WTC11 (cell line): ENCODE results near the gene GNAI3. TPM values are rescaled to one million over a fixed set of nuclear protein-coding genes. Genes with fewer than 3 reads are reported as not detected.
A peak's percentile ranks its signal among the peaks of the same experiment; 100 is the strongest.

ENCODE experiments used
- ATAC-seq: fragments of 200-7000 bp; cut with Tn5 transposase; 2 replicates; pipeline ENCODE4 v1.10.0; 2021; ENCODE audit warnings: mild to moderate bottlenecking, moderate library complexity
- CTCF ChIA-PET: fragments of 300-600 bp; sonication (Branson Sonifier 250); formaldehyde crosslinking; loops from one replicate; lab custom pipeline; 2021; ENCODE audit warnings: antibody characterized with exemption; lab: Charles Lee
- POLR2A ChIA-PET: fragments of 350-600 bp; sonication (Branson Sonifier 250); formaldehyde crosslinking; loops from one replicate; lab custom pipeline; 2021; ENCODE audit warnings: antibody characterized with exemption; lab: Charles Lee
- DNase-seq: peaks from one replicate; pipeline ENCODE4 v3.0.0; 2021; ENCODE audit warnings: low spot score
- H3K27ac Mint-ChIP-seq: 2 replicates; pipeline ENCODE4 v1.8.0; 2021; ENCODE audit warnings: mixed read lengths
- H3K27me3 Mint-ChIP-seq: 2 replicates; pipeline ENCODE4 v1.8.0; 2021; ENCODE audit warnings: low read depth, mild to moderate bottlenecking, moderate library complexity, mixed read lengths
- H3K36me3 Mint-ChIP-seq: 2 replicates; pipeline ENCODE4 v1.8.0; 2021; ENCODE audit warnings: mixed read lengths
- H3K4me1 Mint-ChIP-seq: 2 replicates; pipeline ENCODE4 v1.8.0; 2022; ENCODE audit warnings: mixed read lengths
- H3K4me3 Mint-ChIP-seq: 2 replicates; pipeline ENCODE4 v1.8.0; 2021; ENCODE audit warnings: mild to moderate bottlenecking, moderate library complexity, mixed read lengths
- H3K9me3 Mint-ChIP-seq: 2 replicates; pipeline ENCODE4 v1.8.0; 2021; ENCODE audit warnings: mixed read lengths
- ESRRA ChIP-seq: sonication (generic); formaldehyde crosslinking; IDR thresholded peaks from 2 replicates; pipeline ENCODE4 v1.8.1; 2022; ENCODE audit warnings: mild to moderate bottlenecking, missing genetic modification reagents, borderline replicate concordance
- ETV6 ChIP-seq: sonication (generic); formaldehyde crosslinking; IDR thresholded peaks from 2 replicates; pipeline ENCODE4 v1.8.1; 2022; ENCODE audit warnings: mild to moderate bottlenecking, missing genetic modification reagents
- FOXJ3 ChIP-seq: sonication (generic); formaldehyde crosslinking; IDR thresholded peaks from 2 replicates; pipeline ENCODE4 v1.9.0; 2021; ENCODE audit warnings: missing genetic modification reagents, mild to moderate bottlenecking, borderline replicate concordance
- GTF2I ChIP-seq: fragments of 250-450 bp; sonication (Bioruptor Pico); conservative IDR thresholded peaks from 2 replicates; pipeline ENCODE4 v1.4.0; 2021; ENCODE audit warnings: mild to moderate bottlenecking
- MYBL2 ChIP-seq: sonication (generic); formaldehyde crosslinking; IDR thresholded peaks from 2 replicates; pipeline ENCODE4 v1.8.1; 2023; ENCODE audit warnings: mild to moderate bottlenecking, moderate library complexity, missing genetic modification reagents
- OVOL2 ChIP-seq: fragments of 250-450 bp; sonication (Bioruptor Pico); IDR thresholded peaks from 2 replicates; pipeline ENCODE4 v1.9.0; 2021; ENCODE audit warnings: mild to moderate bottlenecking, borderline replicate concordance
- SMAD3 ChIP-seq: sonication (generic); formaldehyde crosslinking; IDR thresholded peaks from 2 replicates; pipeline ENCODE4 v1.8.0; 2022; ENCODE audit warnings: missing genetic modification reagents, mild to moderate bottlenecking, borderline replicate concordance
- SMAD4 ChIP-seq: sonication (generic); formaldehyde crosslinking; IDR thresholded peaks from 2 replicates; pipeline ENCODE4 v1.8.0; 2022; ENCODE audit warnings: mild to moderate bottlenecking, missing genetic modification reagents
- ZBTB21 ChIP-seq: sonication (generic); formaldehyde crosslinking; IDR thresholded peaks from 2 replicates; pipeline ENCODE4 v1.8.1; 2023; ENCODE audit warnings: mild to moderate bottlenecking, missing genetic modification reagents, borderline replicate concordance
- total RNA-seq: library from RNA; stranded (reverse); gene quantifications from 3 replicates; pipeline ENCODE4 v1.2.3, GENCODE V29; 2021
- TF ChIP-seq, protein P1 (sequence below): sonication (generic); formaldehyde crosslinking; conservative IDR thresholded peaks from 2 replicates; pipeline ENCODE4 v1.8.1; 2023; ENCODE audit warnings: mild to moderate bottlenecking, low read depth, missing genetic modification reagents, moderate library complexity
- TF ChIP-seq, protein P2 (sequence below): fragments of 250-450 bp; sonication (Bioruptor Pico); IDR thresholded peaks from 2 replicates; pipeline ENCODE4 v1.9.0; 2021; ENCODE audit warnings: mild to moderate bottlenecking
- TF ChIP-seq, protein P3 (sequence below): sonication (generic); formaldehyde crosslinking; IDR thresholded peaks from 2 replicates; pipeline ENCODE4 v1.8.1; 2022; ENCODE audit warnings: missing genetic modification reagents, borderline replicate concordance
- TF ChIP-seq, protein P4 (sequence below): sonication (generic); formaldehyde crosslinking; IDR thresholded peaks from 2 replicates; pipeline ENCODE4 v1.8.0; 2023; ENCODE audit warnings: mild to moderate bottlenecking, missing genetic modification reagents
- TF ChIP-seq, protein P5 (sequence below): fragments of 250-450 bp; sonication (Bioruptor Pico); IDR thresholded peaks from 2 replicates; pipeline ENCODE4 v1.9.0; 2021; ENCODE audit warnings: mild to moderate bottlenecking, borderline replicate concordance

GNAI3 gene
- total RNA-seq, 1 experiment from 2014 or later, result 7.2 TPM

DNA sequence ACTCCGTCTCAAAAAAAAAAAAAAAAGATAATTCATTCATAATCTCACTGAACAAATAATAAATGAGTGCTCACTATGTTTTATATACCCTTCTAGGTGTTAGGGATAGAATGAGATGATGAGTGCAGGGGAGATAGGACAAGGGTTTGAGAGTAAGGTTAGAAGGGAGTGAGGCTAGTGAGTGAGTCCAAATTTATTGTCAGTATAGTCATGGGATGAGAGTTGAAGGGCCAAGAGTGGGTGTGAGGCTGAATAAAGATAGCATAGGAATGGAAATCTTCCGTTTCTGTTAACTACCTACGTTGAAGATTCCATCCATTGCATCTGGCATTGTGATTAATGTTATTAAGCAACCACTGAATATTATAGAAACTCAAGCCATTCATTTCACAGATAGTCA lies 16.8 kb downstream of the GNAI3 start:
- DNase-seq (no peak), ATAC-seq (no peak)
- no peaks in the 10 kb centered on the region for H3K27me3 Mint-ChIP-seq
- H3K36me3 Mint-ChIP-seq, result no peaks in the 10 kb centered on the region
- CTCF ChIA-PET, result interaction anchor here (2.2 kb wide), 1 partner anchor 75 kb away, joined by 13 read pairs; no protein-coding TSS in a partner anchor
- no peak for TF ChIP-seq MYBL2
- no peak for TF ChIP-seq SMAD4 (CRISPR knock-in tag)
- no peak overlapping the region for H3K4me3 Mint-ChIP-seq
- H3K27ac Mint-ChIP-seq, result peak overlapping the region; percentile 32
- H3K9me3 Mint-ChIP-seq, result no peaks in the 10 kb centered on the region
- POLR2A ChIA-PET, result interaction anchor here (0.7 kb wide), 1 partner anchor 153 kb away, joined by 3 read pairs; no protein-coding TSS in a partner anchor
- H3K4me1 Mint-ChIP-seq, result peaks cover 46% of the 10 kb centered on the region

DNA sequence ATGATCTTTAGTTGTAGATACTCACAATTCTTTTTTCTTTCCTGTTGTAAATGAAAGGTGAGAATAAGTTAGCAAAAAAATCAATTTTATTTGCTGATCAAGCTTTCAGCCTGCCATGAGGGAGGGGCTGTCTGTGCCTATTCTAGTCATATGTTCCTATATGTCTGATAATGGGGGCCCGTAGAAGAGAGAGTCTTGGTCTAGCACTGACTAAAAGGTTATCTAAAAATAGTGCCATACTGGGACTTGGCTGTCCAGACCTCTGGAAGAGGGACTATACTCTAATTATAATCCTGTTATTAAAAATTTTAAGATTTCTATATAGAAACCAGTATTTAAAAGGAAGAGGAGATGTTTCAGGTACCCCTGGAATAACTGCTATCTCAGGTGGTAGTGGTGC lies 18.6 kb downstream of the GNAI3 start:
- no peak overlapping the region for H3K4me3 Mint-ChIP-seq
- no peak for DNase-seq
- CTCF ChIA-PET, result interaction anchor here (1.0 kb wide), 1 partner anchor 21 kb away, joined by 3 read pairs; no protein-coding TSS in a partner anchor
- no peak for ATAC-seq
- H3K27ac Mint-ChIP-seq, result no peak overlapping the region
- H3K4me1 Mint-ChIP-seq, result peaks cover 35% of the 10 kb centered on the region
- no peaks in the 10 kb centered on the region for H3K9me3 Mint-ChIP-seq
- TF ChIP-seq GTF2I (no peak), SMAD3 (CRISPR knock-in tag) (no peak), ZBTB21 (CRISPR knock-in tag) (no peak), FOXJ3 (CRISPR knock-in tag) (no peak)
- TF ChIP-seq, all 79 proteins: peak for 0
- H3K27me3 Mint-ChIP-seq, result no peaks in the 10 kb centered on the region
- POLR2A ChIA-PET, result no interaction called here
- H3K36me3 Mint-ChIP-seq, result no peaks in the 10 kb centered on the region

DNA sequence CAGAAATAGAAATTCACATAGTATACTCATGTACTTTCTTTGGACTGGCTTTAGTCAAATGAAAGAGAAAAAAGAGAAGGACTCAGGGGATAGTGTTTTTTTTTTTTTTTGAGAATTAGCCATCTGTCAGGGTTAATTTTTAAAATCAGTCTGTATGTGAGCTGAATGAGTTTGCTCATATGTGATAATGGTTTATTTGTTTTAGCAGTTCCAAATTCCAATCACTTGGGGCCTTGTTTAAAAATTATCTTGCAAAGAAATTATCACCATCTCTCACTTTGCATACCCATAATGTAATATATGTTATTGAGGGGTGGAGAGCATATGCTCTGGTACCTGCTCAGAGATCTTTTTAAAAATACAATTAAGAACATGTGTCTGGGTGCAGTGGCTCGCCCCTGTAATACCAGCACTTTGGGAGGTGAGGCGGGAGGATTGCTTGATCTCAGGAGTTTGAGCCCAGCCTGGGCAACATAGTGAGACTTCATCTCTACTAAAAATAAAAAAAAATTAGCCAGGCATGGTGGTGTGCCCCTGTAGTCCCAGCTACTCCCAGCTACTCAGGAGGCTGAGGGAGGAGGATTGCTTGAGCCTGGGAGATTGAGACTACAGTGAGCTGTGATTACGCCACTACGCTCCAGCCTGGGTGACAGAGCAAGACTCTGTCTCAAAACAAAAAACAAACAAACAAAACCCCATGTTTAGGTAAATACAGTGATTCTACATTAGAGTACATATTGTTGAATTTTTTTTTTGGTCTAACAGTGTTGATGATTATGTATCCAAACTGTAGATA lies 19.7 kb downstream of the GNAI3 start:
- Mint-ChIP-seq H3K27me3 (no peaks in the 10 kb centered on the region), H3K27ac (no peak overlapping the region), H3K4me1 (peaks cover 26% of the 10 kb centered on the region), H3K9me3 (no peaks in the 10 kb centered on the region), H3K36me3 (no peaks in the 10 kb centered on the region), H3K4me3 (no peak overlapping the region)
- DNase-seq (no peak), ATAC-seq (no peak)
- CTCF ChIA-PET, result interaction anchor here (1.0 to 2.2 kb wide), 3 partner anchors 22 to 77 kb away, joined by 3 to 7 read pairs (median 6); no protein-coding TSS in a partner anchor
- POLR2A ChIA-PET, result no interaction called here
- TF ChIP-seq ETV6 (CRISPR knock-in tag) (no peak), OVOL2 (CRISPR knock-in tag) (no peak)
- TF ChIP-seq, protein P1, sequence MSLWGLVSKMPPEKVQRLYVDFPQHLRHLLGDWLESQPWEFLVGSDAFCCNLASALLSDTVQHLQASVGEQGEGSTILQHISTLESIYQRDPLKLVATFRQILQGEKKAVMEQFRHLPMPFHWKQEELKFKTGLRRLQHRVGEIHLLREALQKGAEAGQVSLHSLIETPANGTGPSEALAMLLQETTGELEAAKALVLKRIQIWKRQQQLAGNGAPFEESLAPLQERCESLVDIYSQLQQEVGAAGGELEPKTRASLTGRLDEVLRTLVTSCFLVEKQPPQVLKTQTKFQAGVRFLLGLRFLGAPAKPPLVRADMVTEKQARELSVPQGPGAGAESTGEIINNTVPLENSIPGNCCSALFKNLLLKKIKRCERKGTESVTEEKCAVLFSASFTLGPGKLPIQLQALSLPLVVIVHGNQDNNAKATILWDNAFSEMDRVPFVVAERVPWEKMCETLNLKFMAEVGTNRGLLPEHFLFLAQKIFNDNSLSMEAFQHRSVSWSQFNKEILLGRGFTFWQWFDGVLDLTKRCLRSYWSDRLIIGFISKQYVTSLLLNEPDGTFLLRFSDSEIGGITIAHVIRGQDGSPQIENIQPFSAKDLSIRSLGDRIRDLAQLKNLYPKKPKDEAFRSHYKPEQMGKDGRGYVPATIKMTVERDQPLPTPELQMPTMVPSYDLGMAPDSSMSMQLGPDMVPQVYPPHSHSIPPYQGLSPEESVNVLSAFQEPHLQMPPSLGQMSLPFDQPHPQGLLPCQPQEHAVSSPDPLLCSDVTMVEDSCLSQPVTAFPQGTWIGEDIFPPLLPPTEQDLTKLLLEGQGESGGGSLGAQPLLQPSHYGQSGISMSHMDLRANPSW (CRISPR knock-in tag), result no peak
- TF ChIP-seq, protein P2, sequence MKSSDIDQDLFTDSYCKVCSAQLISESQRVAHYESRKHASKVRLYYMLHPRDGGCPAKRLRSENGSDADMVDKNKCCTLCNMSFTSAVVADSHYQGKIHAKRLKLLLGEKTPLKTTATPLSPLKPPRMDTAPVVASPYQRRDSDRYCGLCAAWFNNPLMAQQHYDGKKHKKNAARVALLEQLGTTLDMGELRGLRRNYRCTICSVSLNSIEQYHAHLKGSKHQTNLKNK (CRISPR knock-in tag), result no peak

DNA sequence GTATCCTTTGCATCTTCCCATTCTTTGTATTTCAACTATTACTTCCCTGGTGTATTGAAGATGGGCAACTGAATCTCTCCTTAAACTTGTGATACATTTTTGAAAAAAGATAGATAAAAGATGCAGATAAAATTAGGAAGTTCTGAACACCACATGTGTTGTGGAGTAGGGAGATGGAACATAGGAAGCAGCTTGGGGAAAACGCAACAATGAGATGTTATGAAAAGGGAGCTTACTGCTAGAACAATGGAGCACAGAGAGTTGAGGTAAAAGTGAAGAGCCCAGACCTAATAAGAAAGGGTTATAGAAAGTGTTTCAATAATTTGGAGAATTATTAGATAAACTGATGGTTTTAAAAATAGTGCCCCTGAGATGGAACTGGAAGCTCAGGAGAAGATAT lies 20.9 kb downstream of the GNAI3 start:
- no peak overlapping the region for H3K27ac Mint-ChIP-seq
- H3K36me3 Mint-ChIP-seq, result no peaks in the 10 kb centered on the region
- DNase-seq, result no peak
- peaks cover 16% of the 10 kb centered on the region for H3K4me1 Mint-ChIP-seq
- H3K4me3 Mint-ChIP-seq, result no peak overlapping the region
- no peaks in the 10 kb centered on the region for H3K27me3 Mint-ChIP-seq
- H3K9me3 Mint-ChIP-seq, result no peaks in the 10 kb centered on the region
- POLR2A ChIA-PET, result no interaction called here
- ATAC-seq, result no peak
- CTCF ChIA-PET, result interaction anchor here (0.6 to 2.2 kb wide), 6 partner anchors 23 to 117 kb away, joined by 3 to 7 read pairs (median 5); no protein-coding TSS in a partner anchor
- TF ChIP-seq ESRRA (CRISPR knock-in tag), result no peak
- TF ChIP-seq, protein P3, sequence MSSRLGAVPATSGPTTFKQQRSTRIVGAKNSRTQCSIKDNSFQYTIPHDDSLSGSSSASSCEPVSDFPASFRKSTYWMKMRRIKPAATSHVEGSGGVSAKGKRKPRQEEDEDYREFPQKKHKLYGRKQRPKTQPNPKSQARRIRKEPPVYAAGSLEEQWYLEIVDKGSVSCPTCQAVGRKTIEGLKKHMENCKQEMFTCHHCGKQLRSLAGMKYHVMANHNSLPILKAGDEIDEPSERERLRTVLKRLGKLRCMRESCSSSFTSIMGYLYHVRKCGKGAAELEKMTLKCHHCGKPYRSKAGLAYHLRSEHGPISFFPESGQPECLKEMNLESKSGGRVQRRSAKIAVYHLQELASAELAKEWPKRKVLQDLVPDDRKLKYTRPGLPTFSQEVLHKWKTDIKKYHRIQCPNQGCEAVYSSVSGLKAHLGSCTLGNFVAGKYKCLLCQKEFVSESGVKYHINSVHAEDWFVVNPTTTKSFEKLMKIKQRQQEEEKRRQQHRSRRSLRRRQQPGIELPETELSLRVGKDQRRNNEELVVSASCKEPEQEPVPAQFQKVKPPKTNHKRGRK (CRISPR knock-in tag), result no peak
- TF ChIP-seq, protein P4, sequence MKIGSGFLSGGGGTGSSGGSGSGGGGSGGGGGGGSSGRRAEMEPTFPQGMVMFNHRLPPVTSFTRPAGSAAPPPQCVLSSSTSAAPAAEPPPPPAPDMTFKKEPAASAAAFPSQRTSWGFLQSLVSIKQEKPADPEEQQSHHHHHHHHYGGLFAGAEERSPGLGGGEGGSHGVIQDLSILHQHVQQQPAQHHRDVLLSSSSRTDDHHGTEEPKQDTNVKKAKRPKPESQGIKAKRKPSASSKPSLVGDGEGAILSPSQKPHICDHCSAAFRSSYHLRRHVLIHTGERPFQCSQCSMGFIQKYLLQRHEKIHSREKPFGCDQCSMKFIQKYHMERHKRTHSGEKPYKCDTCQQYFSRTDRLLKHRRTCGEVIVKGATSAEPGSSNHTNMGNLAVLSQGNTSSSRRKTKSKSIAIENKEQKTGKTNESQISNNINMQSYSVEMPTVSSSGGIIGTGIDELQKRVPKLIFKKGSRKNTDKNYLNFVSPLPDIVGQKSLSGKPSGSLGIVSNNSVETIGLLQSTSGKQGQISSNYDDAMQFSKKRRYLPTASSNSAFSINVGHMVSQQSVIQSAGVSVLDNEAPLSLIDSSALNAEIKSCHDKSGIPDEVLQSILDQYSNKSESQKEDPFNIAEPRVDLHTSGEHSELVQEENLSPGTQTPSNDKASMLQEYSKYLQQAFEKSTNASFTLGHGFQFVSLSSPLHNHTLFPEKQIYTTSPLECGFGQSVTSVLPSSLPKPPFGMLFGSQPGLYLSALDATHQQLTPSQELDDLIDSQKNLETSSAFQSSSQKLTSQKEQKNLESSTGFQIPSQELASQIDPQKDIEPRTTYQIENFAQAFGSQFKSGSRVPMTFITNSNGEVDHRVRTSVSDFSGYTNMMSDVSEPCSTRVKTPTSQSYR (CRISPR knock-in tag), result no peak
- TF ChIP-seq, protein P5, sequence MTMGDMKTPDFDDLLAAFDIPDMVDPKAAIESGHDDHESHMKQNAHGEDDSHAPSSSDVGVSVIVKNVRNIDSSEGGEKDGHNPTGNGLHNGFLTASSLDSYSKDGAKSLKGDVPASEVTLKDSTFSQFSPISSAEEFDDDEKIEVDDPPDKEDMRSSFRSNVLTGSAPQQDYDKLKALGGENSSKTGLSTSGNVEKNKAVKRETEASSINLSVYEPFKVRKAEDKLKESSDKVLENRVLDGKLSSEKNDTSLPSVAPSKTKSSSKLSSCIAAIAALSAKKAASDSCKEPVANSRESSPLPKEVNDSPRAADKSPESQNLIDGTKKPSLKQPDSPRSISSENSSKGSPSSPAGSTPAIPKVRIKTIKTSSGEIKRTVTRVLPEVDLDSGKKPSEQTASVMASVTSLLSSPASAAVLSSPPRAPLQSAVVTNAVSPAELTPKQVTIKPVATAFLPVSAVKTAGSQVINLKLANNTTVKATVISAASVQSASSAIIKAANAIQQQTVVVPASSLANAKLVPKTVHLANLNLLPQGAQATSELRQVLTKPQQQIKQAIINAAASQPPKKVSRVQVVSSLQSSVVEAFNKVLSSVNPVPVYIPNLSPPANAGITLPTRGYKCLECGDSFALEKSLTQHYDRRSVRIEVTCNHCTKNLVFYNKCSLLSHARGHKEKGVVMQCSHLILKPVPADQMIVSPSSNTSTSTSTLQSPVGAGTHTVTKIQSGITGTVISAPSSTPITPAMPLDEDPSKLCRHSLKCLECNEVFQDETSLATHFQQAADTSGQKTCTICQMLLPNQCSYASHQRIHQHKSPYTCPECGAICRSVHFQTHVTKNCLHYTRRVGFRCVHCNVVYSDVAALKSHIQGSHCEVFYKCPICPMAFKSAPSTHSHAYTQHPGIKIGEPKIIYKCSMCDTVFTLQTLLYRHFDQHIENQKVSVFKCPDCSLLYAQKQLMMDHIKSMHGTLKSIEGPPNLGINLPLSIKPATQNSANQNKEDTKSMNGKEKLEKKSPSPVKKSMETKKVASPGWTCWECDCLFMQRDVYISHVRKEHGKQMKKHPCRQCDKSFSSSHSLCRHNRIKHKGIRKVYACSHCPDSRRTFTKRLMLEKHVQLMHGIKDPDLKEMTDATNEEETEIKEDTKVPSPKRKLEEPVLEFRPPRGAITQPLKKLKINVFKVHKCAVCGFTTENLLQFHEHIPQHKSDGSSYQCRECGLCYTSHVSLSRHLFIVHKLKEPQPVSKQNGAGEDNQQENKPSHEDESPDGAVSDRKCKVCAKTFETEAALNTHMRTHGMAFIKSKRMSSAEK (CRISPR knock-in tag), result no peak
